ENCODE results near the gene ERAP2.

The ERAP2 gene

GRCh38 chr5:96935559-96936430 is 59.5 kb downstream of the ERAP2 start, which contains the start of gene LNPEP:
Gene LNPEP, plus strand, starts transcription at chr5:96936080. Its CDS starts 76 bp downstream, at chr5:96936156.
- DNase-seq, result peak; percentile 99

GRCh38 chr5:96936431-96937320 is 60.4 kb downstream of the ERAP2 start:
- peak; percentile 77 for DNase-seq

- DNase-seq, result no peak
Measured at GRCh38 chr5:96940586-96940985, 64.3 kb downstream of the ERAP2 start.

GRCh38 chr5:96941140-96941539 is 64.8 kb downstream of the ERAP2 start:
- peak; percentile 49 for DNase-seq

- DNase-seq, result no peak
Measured at GRCh38 chr5:96942078-96942477, 65.8 kb downstream of the ERAP2 start.

- no peak for DNase-seq
Measured at GRCh38 chr5:96942911-96943310, 66.6 kb downstream of the ERAP2 start.

- no peak for DNase-seq
Measured at GRCh38 chr5:96943799-96944198, 67.5 kb downstream of the ERAP2 start.

- DNase-seq, result no peak
Measured at GRCh38 chr5:96945144-96945897, 69.0 kb downstream of the ERAP2 start.

- DNase-seq, result no peak
Measured at GRCh38 chr5:96946381-96946780, 70.1 kb downstream of the ERAP2 start.

- peak; percentile 21 for DNase-seq
Measured at GRCh38 chr5:96952118-96952750, 75.9 kb downstream of the ERAP2 start.

- DNase-seq, result peak; percentile 95
Measured at GRCh38 chr5:96952974-96953730, 76.9 kb downstream of the ERAP2 start.

GRCh38 chr5:96957254-96958049 is 81.2 kb downstream of the ERAP2 start:
- no peak for DNase-seq

- DNase-seq, result no peak
Measured at GRCh38 chr5:96958977-96959376, 82.7 kb downstream of the ERAP2 start.

- DNase-seq, result no peak
Measured at GRCh38 chr5:96961053-96961452, 84.8 kb downstream of the ERAP2 start.

GRCh38 chr5:96962540-96962991 is 86.3 kb downstream of the ERAP2 start:
- DNase-seq, result peak; percentile 60

- peak; percentile 88 for DNase-seq
Measured at GRCh38 chr5:96963267-96963666, 87.0 kb downstream of the ERAP2 start.

- DNase-seq, result no peak
Measured at GRCh38 chr5:96966801-96967200, 90.5 kb downstream of the ERAP2 start.

GRCh38 chr5:96967400-96967799 is 91.1 kb downstream of the ERAP2 start:
- no peak for DNase-seq

GRCh38 chr5:96968074-96968473 is 91.8 kb downstream of the ERAP2 start:
- peak; percentile 76 for DNase-seq

- peak; percentile 75 for DNase-seq
Measured at GRCh38 chr5:96968614-96969013, 92.3 kb downstream of the ERAP2 start.

Data from NCI-H69 (cell line).